ENCODE data around the gene CAMTA1. TPM values are rescaled to one million over a fixed set of nuclear protein-coding genes. Genes with fewer than 3 reads are reported as not detected.

CAMTA1 gene
- total RNA-seq, 1 donor from 2014 or later = 81.6 TPM

DNA sequence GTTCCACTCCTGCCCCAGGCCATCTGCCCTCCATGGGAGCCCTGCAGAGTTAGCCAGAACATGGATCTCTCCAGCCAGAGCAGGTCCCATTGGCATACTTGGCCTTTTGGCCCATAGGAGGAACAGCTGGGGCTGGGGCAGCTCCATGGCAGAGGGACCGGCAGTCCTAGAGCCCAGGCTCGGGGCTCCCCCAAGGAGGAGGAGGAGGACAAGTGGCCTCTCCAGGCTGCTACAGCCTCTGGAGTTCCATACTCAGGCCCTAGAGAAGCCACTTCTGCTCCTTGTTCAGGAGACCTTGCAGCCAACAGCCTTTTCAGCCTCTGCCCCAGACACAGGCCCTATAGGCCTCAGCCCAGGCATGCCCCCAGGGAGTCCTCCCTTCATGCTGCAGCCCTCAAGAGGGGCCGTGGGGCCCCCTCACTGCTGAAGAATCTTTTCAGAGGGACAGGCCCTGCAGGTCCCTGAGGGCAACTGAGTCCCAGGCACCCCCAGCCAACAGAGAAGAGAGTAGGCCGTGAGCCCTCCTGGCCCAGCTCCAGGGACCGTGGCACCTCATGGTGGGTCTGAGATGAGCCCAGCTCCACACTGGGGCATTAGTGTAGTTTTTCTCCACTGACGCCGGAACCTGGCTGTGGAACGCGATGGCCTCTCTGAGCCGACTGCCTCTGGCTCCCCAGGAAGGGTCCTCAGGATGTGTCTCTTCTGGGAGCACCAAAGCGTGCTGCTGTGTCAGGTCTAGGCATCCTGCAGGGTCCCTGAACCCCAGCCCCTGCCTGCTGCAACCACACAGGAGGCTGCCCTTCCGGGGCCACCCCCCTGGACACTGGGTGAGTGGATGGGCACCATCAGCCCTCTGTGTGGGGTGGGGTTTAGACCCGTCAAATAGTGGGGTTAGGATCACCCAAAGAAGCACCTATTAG lies 688.2 kb downstream of the CAMTA1 start:
- Mint-ChIP-seq H3K36me3 (ENCODE audit: unreplicated experiment) (no peaks in the 10 kb centered on the region), H3K9me3 (ENCODE audit: unreplicated experiment) (no peaks in the 10 kb centered on the region), H3K4me1 (ENCODE audit: unreplicated experiment) (peaks cover 49% of the 10 kb centered on the region), H3K4me3 (ENCODE audit: unreplicated experiment) (no peak overlapping the region), H3K27me3 (ENCODE audit: unreplicated experiment) (no peaks in the 10 kb centered on the region), H3K27ac (ENCODE audit: unreplicated experiment) (no peak overlapping the region)
- no peak for DNase-seq (ENCODE audit: extremely low spot score, unreplicated experiment)
- TF ChIP-seq, protein P1, sequence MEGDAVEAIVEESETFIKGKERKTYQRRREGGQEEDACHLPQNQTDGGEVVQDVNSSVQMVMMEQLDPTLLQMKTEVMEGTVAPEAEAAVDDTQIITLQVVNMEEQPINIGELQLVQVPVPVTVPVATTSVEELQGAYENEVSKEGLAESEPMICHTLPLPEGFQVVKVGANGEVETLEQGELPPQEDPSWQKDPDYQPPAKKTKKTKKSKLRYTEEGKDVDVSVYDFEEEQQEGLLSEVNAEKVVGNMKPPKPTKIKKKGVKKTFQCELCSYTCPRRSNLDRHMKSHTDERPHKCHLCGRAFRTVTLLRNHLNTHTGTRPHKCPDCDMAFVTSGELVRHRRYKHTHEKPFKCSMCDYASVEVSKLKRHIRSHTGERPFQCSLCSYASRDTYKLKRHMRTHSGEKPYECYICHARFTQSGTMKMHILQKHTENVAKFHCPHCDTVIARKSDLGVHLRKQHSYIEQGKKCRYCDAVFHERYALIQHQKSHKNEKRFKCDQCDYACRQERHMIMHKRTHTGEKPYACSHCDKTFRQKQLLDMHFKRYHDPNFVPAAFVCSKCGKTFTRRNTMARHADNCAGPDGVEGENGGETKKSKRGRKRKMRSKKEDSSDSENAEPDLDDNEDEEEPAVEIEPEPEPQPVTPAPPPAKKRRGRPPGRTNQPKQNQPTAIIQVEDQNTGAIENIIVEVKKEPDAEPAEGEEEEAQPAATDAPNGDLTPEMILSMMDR (IDR thresholded peaks at IDR 0.05) = no peak

DNA sequence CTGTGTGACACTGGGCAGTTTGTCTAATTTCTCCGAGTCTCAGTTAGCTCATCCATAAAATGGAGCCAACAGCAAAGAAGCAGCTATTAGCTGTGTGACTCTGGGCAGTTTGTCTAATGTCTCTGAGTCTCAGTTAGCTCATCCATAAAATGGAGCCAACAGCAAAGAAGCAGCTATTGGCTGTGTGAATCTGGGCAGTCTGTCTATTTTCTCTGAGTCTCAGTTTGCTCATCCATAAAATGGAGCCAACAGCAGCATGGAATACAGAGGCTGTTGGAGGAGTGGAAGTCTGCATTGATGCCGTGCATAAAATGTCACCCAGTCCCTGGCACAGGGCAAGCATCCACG lies 688.9 kb downstream of the CAMTA1 start:
- Mint-ChIP-seq H3K36me3 (ENCODE audit: unreplicated experiment) (no peaks in the 10 kb centered on the region), H3K27me3 (ENCODE audit: unreplicated experiment) (no peaks in the 10 kb centered on the region), H3K4me1 (ENCODE audit: unreplicated experiment) (peaks cover 48% of the 10 kb centered on the region), H3K4me3 (ENCODE audit: unreplicated experiment) (no peak overlapping the region), H3K9me3 (ENCODE audit: unreplicated experiment) (no peaks in the 10 kb centered on the region), H3K27ac (ENCODE audit: unreplicated experiment) (no peak overlapping the region)
- no peak for DNase-seq (ENCODE audit: extremely low spot score, unreplicated experiment)
- TF ChIP-seq, protein P1 (IDR thresholded peaks at IDR 0.05) = no peak

DNA sequence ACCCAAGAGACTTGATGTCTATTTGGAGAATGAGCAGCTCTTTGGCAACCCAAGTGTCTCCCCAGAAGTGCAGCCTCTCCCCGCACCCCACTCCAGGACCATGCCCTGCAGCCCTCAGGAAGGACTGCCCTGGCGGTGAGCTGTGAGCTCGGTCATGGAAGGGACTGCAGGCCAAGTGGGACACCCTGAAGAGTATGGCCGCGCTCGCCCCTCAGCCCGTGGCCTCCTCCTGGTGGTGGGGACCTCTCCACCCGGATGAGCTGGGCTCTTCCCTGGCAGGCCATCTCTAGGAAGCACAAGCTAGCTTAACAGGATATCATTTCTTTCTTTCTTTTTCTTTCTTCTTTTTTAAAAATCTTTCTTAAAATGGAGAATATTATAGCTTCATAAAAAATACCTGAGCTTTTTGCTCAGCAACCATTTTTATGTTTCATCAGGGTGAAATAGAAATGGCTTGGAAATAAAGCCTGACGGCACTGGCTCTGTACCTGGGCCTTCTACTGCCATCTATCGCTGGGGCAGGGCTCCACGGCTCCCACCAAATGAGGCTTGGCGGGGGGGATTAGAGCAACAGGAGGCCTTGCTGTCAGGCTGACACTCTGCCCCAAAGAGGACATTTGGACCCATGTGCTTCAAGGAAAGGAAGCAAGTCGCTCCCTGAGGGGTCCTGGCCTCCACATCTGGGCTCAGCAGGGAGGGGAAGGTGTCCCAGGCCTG lies 689.7 kb downstream of the CAMTA1 start:
- TF ChIP-seq, protein P1 (IDR thresholded peaks at IDR 0.05) = peak; percentile 23
- no peak for DNase-seq (ENCODE audit: extremely low spot score, unreplicated experiment)

DNA sequence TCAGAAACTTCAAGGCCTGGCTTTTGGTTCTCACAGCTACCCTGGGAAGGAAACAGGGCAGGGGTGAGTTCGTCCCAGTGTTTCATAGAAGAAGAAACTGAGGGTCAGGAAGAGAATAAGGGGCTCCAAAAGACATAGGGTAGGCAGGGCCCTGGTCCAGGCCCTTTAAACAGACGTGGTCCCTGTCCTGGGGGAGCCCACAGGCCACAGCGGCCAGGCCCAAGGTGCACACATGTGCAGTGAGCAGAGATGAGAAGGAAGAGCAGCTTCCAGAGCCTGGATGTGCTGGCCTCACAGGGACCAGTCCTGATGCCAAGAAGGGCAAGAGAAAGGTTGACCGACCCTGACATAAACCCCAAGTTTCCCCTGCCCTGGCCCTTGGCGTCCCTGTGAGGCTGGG lies 690.4 kb downstream of the CAMTA1 start:
- Mint-ChIP-seq H3K36me3 (ENCODE audit: unreplicated experiment) (no peaks in the 10 kb centered on the region), H3K4me3 (ENCODE audit: unreplicated experiment) (no peak overlapping the region), H3K9me3 (ENCODE audit: unreplicated experiment) (no peaks in the 10 kb centered on the region), H3K27ac (ENCODE audit: unreplicated experiment) (no peak overlapping the region), H3K27me3 (ENCODE audit: unreplicated experiment) (no peaks in the 10 kb centered on the region), H3K4me1 (ENCODE audit: unreplicated experiment) (peaks cover 33% of the 10 kb centered on the region)
- TF ChIP-seq, protein P1 (IDR thresholded peaks at IDR 0.05) = no peak
- DNase-seq (ENCODE audit: extremely low spot score, unreplicated experiment) = no peak

More for the DNA sequence above, 689.7 kb downstream of the CAMTA1 start:
- Mint-ChIP-seq H3K4me3 (ENCODE audit: unreplicated experiment) (no peak overlapping the region), H3K4me1 (ENCODE audit: unreplicated experiment) (peaks cover 40% of the 10 kb centered on the region), H3K9me3 (ENCODE audit: unreplicated experiment) (no peaks in the 10 kb centered on the region), H3K27me3 (ENCODE audit: unreplicated experiment) (no peaks in the 10 kb centered on the region), H3K36me3 (ENCODE audit: unreplicated experiment) (no peaks in the 10 kb centered on the region), H3K27ac (ENCODE audit: unreplicated experiment) (no peak overlapping the region)

DNA sequence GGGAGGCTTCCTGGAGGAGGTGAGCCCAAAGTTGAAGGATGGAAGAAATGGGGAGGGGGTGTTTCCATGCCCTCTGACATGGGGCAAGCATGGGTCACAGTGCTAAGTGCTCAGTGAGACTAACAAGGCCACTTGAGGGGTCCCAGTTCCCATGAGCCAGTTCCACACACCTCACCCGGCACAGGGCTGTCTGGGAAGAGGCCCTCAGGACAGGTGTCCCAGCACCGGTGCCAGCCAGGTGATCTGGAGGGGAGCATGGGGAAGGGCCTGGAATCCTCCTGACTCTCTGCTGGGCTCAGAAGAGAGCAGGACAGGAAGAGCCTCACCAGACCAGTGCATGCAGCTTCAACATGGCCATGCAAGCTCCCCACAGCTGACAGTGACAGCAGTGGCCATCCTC lies 691.1 kb downstream of the CAMTA1 start:
- no peaks in the 10 kb centered on the region for H3K36me3 Mint-ChIP-seq (ENCODE audit: unreplicated experiment)
- H3K4me3 Mint-ChIP-seq (ENCODE audit: unreplicated experiment) = no peak overlapping the region
- H3K9me3 Mint-ChIP-seq (ENCODE audit: unreplicated experiment) = no peaks in the 10 kb centered on the region
- H3K4me1 Mint-ChIP-seq (ENCODE audit: unreplicated experiment) = peaks cover 25% of the 10 kb centered on the region
- no peaks in the 10 kb centered on the region for H3K27me3 Mint-ChIP-seq (ENCODE audit: unreplicated experiment)
- TF ChIP-seq, protein P1 (IDR thresholded peaks at IDR 0.05) = no peak
- H3K27ac Mint-ChIP-seq (ENCODE audit: unreplicated experiment) = no peak overlapping the region
- no peak for DNase-seq (ENCODE audit: extremely low spot score, unreplicated experiment)
